IMR-90 (cell line): ENCODE measurements around the gene TMPRSS15. TPM values are rescaled to one million over a fixed set of nuclear protein-coding genes. Genes with fewer than 3 reads are reported as not detected.
"Not testable (repeated sequence)": the region's sequence is repeated elsewhere in the genome, so short reads cannot be mapped to it uniquely, and the experiment has no call there.

Experiments
- ATAC-seq: fragments of 200-7000 bp; cut with Tn5 transposase; 2 replicates; pipeline ENCODE4 v1.9.1; 2020; ENCODE audit warnings: low read depth, mild to moderate bottlenecking, moderate library complexity
- BruUV-seq: library from RNA; stranded (reverse); fragments of 400-500 nt; replicated peaks from 2 replicates; lab custom pipeline; 2021; lab: Mats Ljungman, UMichigan
- CTCF ChIA-PET: fragments of 300-600 bp; formaldehyde crosslinking; extraction: SDS; loops from one replicate; lab custom pipeline; 2021; ENCODE audit warnings: antibody characterized with exemption; lab: Yijun Ruan, JAX
- POLR2A ChIA-PET: fragments of 300-600 bp; sonication (Branson Sonifier 250); formaldehyde crosslinking; loops from one replicate; lab custom pipeline; 2022; ENCODE audit warnings: antibody characterized with exemption; ENCODE audit not compliant: unreplicated experiment; lab: Charles Lee
- DNase-seq: peaks from one replicate; pipeline ENCODE4 v3.0.0; 2013
- H2AFZ ChIP-seq: replicated peaks from 2 replicates; pipeline ENCODE3; 2013; ENCODE audit warnings: low read length, mild to moderate bottlenecking; ENCODE audit not compliant: poor library complexity
- H2AK5ac ChIP-seq: 2 replicates; pipeline ENCODE4 v1.6.1; 2013; ENCODE audit warnings: low read depth, low read length, inconsistent platforms
- H2AK9ac ChIP-seq: replicated peaks from 2 replicates; pipeline ENCODE3; 2013; ENCODE audit warnings: mild to moderate bottlenecking, low read depth, low read length, moderate library complexity; ENCODE audit not compliant: poor library complexity
- H2BK120ac ChIP-seq: 2 replicates; pipeline ENCODE4 v1.6.1; 2013; ENCODE audit warnings: low read depth, low read length, inconsistent platforms
- H2BK15ac ChIP-seq: 3 replicates; pipeline ENCODE4 v1.6.1; 2013; ENCODE audit warnings: low read depth, low read length, inconsistent platforms
- H2BK20ac ChIP-seq: 2 replicates; pipeline ENCODE4 v1.6.1; 2013; ENCODE audit warnings: low read depth, mild to moderate bottlenecking, inconsistent platforms, low read length, moderate library complexity
- H2BK5ac ChIP-seq: 2 replicates; pipeline ENCODE4 v1.6.1; 2013; ENCODE audit warnings: mild to moderate bottlenecking, low read depth, low read length, inconsistent platforms; ENCODE audit not compliant: poor library complexity, severe bottlenecking
- H3K14ac ChIP-seq: replicated peaks from 2 replicates; pipeline ENCODE4 v1.6.1; 2013; ENCODE audit warnings: low read depth, low read length, inconsistent platforms
- H3K18ac ChIP-seq: 2 replicates; pipeline ENCODE4 v1.6.1; 2013; ENCODE audit warnings: low read depth, low read length, control low read depth
- H3K23ac ChIP-seq: 2 replicates; pipeline ENCODE4 v1.6.1; 2013; ENCODE audit warnings: low read depth, low read length, inconsistent platforms
- H3K27ac ChIP-seq: 2 replicates; pipeline ENCODE4 v1.5.1; 2013; ENCODE audit warnings: mild to moderate bottlenecking, control low read depth, low read length; ENCODE audit not compliant: insufficient read depth
- H3K27me3 ChIP-seq: 2 replicates; pipeline ENCODE4 v1.6.1; 2013; ENCODE audit warnings: low read length; ENCODE audit not compliant: control insufficient read depth, insufficient read depth
- H3K36me3 ChIP-seq: 2 replicates; pipeline ENCODE4 v1.6.1; 2013; ENCODE audit warnings: low read length, mixed read lengths; ENCODE audit not compliant: control insufficient read depth, insufficient read depth
- H3K4ac ChIP-seq: 2 replicates; pipeline ENCODE4 v1.6.1; 2013; ENCODE audit warnings: low read depth, low read length, inconsistent platforms
- H3K4me1 ChIP-seq: 2 replicates; pipeline ENCODE4 v1.6.1; 2013; ENCODE audit warnings: low read length, mixed read lengths; ENCODE audit not compliant: control insufficient read depth, insufficient read depth
- H3K4me2 ChIP-seq: 2 replicates; pipeline ENCODE4 v1.6.1; 2013; ENCODE audit warnings: low read depth, mild to moderate bottlenecking, control low read depth, low read length, moderate library complexity
- H3K4me3 ChIP-seq: 2 replicates; pipeline ENCODE4 v1.5.1; 2013; ENCODE audit warnings: low read depth, mild to moderate bottlenecking, control low read depth, low read length, moderate library complexity; ENCODE audit not compliant: insufficient read depth
- H3K56ac ChIP-seq: 2 replicates; pipeline ENCODE4 v1.6.1; 2013; ENCODE audit warnings: low read length, inconsistent platforms; ENCODE audit not compliant: insufficient read depth; ENCODE audit errors: extremely low read depth
- H3K79me1 ChIP-seq, 2 experiments: 2 replicates each; pipeline ENCODE4 v1.6.1; 2013; ENCODE audit warnings: low read length in 2 of 2, inconsistent platforms in 1 of 2, low read depth in 1 of 2
- H3K9ac ChIP-seq: 2 replicates; pipeline ENCODE4 v1.6.1; 2013; ENCODE audit warnings: low read depth, low read length, control low read depth
- H3K9me1 ChIP-seq: 2 replicates; pipeline ENCODE4 v1.6.1; 2013; ENCODE audit warnings: low read length, inconsistent platforms; ENCODE audit not compliant: insufficient read depth
- H3K9me3 ChIP-seq: 2 replicates; pipeline ENCODE4 v1.6.1; 2013; ENCODE audit warnings: low read length; ENCODE audit not compliant: control insufficient read depth, insufficient read depth
- H4K20me1 ChIP-seq: 2 replicates; pipeline ENCODE4 v1.6.1; 2013; ENCODE audit warnings: low read length, inconsistent platforms; ENCODE audit not compliant: insufficient read depth
- H4K5ac ChIP-seq: 2 replicates; pipeline ENCODE4 v1.6.1; 2013; ENCODE audit warnings: mild to moderate bottlenecking, low read depth, low read length, control low read depth
- H4K8ac ChIP-seq, 2 experiments: 2 replicates each; pipeline ENCODE4 v1.6.1; 2013; ENCODE audit warnings: low read depth in 2 of 2, low read length in 2 of 2, control low read depth in 1 of 2, inconsistent platforms in 1 of 2
- H4K91ac ChIP-seq: 2 replicates; pipeline ENCODE4 v1.6.1; 2013; ENCODE audit warnings: low read depth, low read length, inconsistent platforms; ENCODE audit not compliant: insufficient read depth
- WGBS, 2 experiments: methylation state at CpG; one replicate each; pipeline versions ENCODE4 v1.1.5 to v1.1.7; 2013; ENCODE audit warnings: missing lambda C conversion rate in 2 of 2; ENCODE audit not compliant: insufficient read length in 1 of 2; ENCODE audit errors: extremely low coverage in 2 of 2; 5-methylcytosine and 5-hydroxymethylcytosine counted together
- dilution Hi-C: fragments of 300-500 bp; cut with HindIII; formaldehyde crosslinking; loops from one replicate; pipeline ENCODE4 v1.14.3; 2018; ENCODE audit warnings: low sequenced_read_pairs; ENCODE audit not compliant: unreplicated experiment
- in situ Hi-C: fragments of 300-500 bp; cut with MboI; formaldehyde crosslinking; loops from 3 replicates; pipeline ENCODE4 v1.14.3; 2019; ENCODE audit warnings: low sequenced_read_pairs, inconsistent platforms, mixed read lengths
- intact Hi-C: fragments of 100-400 bp; cut with micrococcal nuclease; formaldehyde crosslinking; loops from 2 replicates; pipeline ENCODE4 v1.10.0; 2022
- polyA plus RNA-seq, 3 experiments: library from polyadenylated mRNA; depleted of rRNA; stranded (reverse); fragments of >200 nt; gene quantifications; 2 replicates each; pipeline ENCODE4 v1.2.3, GENCODE V29; 2012; ENCODE audit warnings: low replicate concordance in 1 of 3
- total RNA-seq: library from RNA; depleted of rRNA; stranded (reverse); fragments of >200 nt; gene quantifications from 2 replicates; pipeline ENCODE4 v1.2.3, GENCODE V29; 2012

TMPRSS15 gene
- total and polyA plus RNA-seq, 2 of the 4 experiments (the other 2 are of a cell fraction) = not detected

GRCh38 chr21:18382934-18383619, 20.5 kb downstream of the TMPRSS15 start:
- CTCF ChIA-PET, H2AK9ac ChIP-seq, H4K20me1 ChIP-seq, DNase-seq, H4K5ac ChIP-seq, H3K56ac ChIP-seq, H3K9me1 ChIP-seq, H3K4ac ChIP-seq, ATAC-seq, H4K91ac ChIP-seq, H3K9ac ChIP-seq, in situ Hi-C loops, H2BK15ac ChIP-seq, H3K4me3 ChIP-seq, H2BK120ac ChIP-seq, H4K8ac ChIP-seq, H2BK20ac ChIP-seq, H3K27me3 ChIP-seq, H3K4me1 ChIP-seq, H3K9me3 ChIP-seq, H3K14ac ChIP-seq, dilution Hi-C loops, POLR2A ChIA-PET, H3K23ac ChIP-seq, H2BK5ac ChIP-seq, H2AFZ ChIP-seq, H3K4me2 ChIP-seq, H3K27ac ChIP-seq, intact Hi-C loops, H3K18ac ChIP-seq, H3K79me1 ChIP-seq, H3K36me3 ChIP-seq, BruUV-seq, H2AK5ac ChIP-seq: not testable (repeated sequence)
- WGBS, 2 experiments = no CpG with 5 or more reads among the region's 4 CpGs
